Measurements from ENCODE around the gene CUX1.
"Not testable (repeated sequence)": the region's sequence is repeated elsewhere in the genome, so short reads cannot be mapped to it uniquely, and the experiment has no call there.

The CUX1 gene

DNA sequence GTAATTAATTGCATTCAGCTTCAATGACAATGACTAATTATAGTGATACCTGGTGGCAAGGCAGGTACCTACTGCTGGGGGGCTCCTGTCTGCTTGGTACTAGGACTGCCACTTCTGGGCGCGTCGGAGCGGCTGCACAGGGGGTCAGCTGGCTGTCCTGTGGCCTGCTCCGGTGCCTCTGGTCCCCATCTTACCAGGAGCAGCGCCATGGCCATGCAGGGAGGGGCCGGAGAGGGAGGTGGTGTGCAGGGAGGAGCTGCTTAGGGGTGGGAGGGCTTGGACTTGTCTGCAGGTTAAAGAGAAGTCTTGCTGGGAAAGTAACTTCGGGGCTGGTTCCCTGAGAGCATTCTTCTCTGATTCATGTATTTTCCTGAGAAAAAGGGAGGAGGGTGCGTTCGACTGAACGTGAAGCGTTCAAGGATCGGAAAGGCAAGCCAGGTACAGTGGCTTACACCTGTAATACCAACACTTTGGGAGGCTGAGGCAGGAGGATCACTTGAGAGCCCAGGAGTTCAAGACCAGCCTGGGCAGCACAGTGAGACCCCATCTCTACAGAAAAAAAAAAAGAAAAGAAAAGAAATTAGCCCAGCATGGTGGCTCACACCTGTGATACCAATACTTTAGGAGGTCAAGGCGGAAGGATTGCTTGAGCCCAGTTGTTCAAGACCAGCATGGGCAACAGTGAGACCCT, 15.4 kb downstream of the CUX1 start:
- no peak overlapping the region for H3K4me3 ChIP-seq (ENCODE audit: control insufficient read depth, low read depth, low read length)
- TF ChIP-seq, protein P1, sequence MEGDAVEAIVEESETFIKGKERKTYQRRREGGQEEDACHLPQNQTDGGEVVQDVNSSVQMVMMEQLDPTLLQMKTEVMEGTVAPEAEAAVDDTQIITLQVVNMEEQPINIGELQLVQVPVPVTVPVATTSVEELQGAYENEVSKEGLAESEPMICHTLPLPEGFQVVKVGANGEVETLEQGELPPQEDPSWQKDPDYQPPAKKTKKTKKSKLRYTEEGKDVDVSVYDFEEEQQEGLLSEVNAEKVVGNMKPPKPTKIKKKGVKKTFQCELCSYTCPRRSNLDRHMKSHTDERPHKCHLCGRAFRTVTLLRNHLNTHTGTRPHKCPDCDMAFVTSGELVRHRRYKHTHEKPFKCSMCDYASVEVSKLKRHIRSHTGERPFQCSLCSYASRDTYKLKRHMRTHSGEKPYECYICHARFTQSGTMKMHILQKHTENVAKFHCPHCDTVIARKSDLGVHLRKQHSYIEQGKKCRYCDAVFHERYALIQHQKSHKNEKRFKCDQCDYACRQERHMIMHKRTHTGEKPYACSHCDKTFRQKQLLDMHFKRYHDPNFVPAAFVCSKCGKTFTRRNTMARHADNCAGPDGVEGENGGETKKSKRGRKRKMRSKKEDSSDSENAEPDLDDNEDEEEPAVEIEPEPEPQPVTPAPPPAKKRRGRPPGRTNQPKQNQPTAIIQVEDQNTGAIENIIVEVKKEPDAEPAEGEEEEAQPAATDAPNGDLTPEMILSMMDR (conservative IDR thresholded peaks at IDR 0.05; ENCODE audit: control insufficient read depth, insufficient read depth, low read depth, low read length) = no peak
- no peak for DNase-seq (ENCODE audit: low read depth)

DNA sequence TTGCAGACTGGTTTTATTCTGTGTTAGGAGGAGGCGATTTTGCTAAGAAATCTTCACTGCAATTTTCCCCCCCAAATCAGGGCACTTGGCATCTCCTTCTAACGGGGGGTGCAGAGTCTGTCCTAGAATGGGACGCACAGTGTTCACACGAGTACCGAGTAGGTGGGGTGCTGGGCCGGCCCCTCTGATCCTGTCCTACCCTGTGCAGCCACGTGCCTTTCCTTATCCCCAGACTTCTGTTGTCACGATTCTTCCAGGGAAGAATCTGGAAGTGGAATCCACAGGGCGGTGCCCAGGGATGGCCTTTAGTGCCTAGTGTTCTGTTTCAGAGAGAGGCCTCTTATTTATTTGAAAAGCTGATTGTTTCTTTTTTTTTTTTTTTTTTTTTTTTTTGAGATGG, 16.4 kb downstream of the CUX1 start:
- DNase-seq (ENCODE audit: low read depth) = no peak
- TF ChIP-seq, protein P1 (conservative IDR thresholded peaks at IDR 0.05; ENCODE audit: control insufficient read depth, insufficient read depth, low read depth, low read length) = no peak
- H3K4me3 ChIP-seq (ENCODE audit: control insufficient read depth, low read depth, low read length) = no peak overlapping the region

DNA sequence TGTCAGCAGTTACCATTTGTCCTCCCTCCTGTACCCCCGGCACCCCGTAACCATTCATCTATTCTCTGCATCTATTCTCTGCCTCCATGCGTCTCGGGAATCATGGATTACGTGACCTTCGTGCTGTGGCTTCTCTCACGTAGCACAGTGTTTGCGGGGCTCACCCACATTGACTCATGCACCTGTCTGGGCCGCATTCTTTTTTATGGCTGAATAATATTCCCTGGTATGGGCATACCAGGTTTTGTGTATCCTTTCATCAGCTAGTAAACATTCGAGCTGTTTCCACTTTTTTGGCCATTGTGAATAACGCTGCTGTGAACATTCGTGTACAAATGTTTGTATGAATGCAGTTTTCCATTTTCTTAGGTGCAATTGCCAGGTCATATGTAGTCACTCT, 17.7 kb downstream of the CUX1 start:
- DNase-seq (ENCODE audit: low read depth) = no peak
- H3K4me3 ChIP-seq (ENCODE audit: control insufficient read depth, low read depth, low read length) = no peak overlapping the region
- TF ChIP-seq, protein P1 (conservative IDR thresholded peaks at IDR 0.05; ENCODE audit: control insufficient read depth, insufficient read depth, low read depth, low read length) = no peak

DNA sequence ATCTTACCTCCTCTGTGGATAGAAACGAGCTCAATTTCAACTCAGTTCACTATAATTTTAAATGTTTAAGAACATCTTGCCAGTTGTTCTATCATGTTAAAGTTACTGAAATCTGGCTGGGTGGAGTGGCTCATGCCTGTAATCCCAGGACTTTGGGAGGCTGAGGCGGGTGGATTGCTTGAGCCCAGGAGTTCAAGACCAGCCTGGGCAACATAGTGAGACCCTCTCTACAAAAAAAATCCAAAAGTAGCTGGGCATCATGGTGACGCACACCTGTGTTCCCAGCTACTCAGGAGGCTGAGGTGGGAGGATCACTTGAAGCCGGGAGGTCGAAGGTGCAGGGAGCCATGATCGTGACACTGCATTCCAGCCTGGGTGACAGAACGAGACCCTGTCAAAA, 20.0 kb downstream of the CUX1 start:
- not testable (repeated sequence) for DNase-seq (ENCODE audit: low read depth); H3K4me3 ChIP-seq (ENCODE audit: control insufficient read depth, low read depth, low read length)

DNA sequence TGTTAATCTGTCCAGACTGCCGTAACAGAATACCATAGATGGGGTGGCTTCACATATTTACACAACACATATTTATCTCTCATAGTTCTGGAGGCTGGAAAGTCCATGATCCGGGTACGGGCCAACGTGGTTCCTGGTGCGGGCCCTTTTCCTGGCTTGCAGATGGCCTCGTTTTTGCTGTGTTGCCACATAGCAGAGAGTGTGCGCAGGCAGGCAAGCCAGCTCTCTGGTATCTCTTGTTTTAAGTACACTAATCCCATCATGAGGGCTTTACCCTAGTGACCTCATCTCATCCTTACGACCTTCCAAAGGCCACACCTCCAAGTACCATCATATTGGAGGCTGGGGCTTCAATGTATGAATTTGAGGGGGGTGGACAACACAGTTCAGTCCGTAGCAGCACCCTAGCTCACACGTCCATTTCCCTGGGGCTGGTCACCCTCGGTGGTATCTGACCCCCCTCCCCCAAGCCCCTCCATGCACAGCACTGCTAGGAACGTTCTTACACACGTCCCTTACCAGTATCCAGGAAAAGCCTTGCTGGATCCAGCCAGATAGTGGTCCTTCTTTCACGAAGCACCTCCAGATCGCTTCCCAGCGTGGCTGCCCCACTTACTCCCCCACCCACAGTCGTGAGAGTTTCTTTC, 21.5 kb downstream of the CUX1 start:
- H3K4me3 ChIP-seq (ENCODE audit: control insufficient read depth, low read depth, low read length) = no peak overlapping the region
- TF ChIP-seq, protein P1 (conservative IDR thresholded peaks at IDR 0.05; ENCODE audit: control insufficient read depth, insufficient read depth, low read depth, low read length) = no peak
- DNase-seq (ENCODE audit: low read depth) = no peak

DNA sequence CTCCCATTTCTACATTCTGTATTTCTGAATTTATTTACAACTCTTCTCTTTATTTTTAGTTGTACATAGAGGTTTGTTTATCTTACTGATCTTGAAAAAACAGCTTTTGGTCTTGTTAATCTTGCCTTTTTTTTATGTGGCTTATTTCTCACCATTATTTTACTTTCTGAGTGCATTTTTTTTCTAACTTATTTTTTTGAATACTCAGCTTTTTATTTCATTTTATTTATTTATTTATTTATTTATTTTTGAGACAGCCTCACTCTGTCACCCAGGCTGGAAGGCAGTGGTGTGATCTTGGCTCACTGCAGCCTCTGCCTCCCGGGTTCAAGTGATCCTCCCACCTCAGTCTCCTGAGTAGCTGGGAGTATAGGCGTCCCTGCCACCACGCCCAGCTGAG, 23.9 kb downstream of the CUX1 start:
- no peak overlapping the region for H3K4me3 ChIP-seq (ENCODE audit: control insufficient read depth, low read depth, low read length)
- no peak for DNase-seq (ENCODE audit: low read depth)
- TF ChIP-seq, protein P1 (conservative IDR thresholded peaks at IDR 0.05; ENCODE audit: control insufficient read depth, insufficient read depth, low read depth, low read length) = no peak

All from fibroblast of mammary gland (primary cell).